OCI-LY7 (cell line): Measurements from ENCODE around the gene CBX8.

ENCODE experiments used
- EZH2phosphoT487 ChIP-seq: fragments of 200-600 bp; sonication (generic); IDR thresholded peaks from 2 replicates; pipeline ENCODE4 v1.6.1; 2018; ENCODE audit warnings: low read depth, borderline replicate concordance, mild to moderate bottlenecking, mixed run types, antibody characterized with exemption, low read length, moderate library complexity, mixed read lengths
- TF ChIP-seq, protein P1 (sequence below): fragments of 200-600 bp; sonication (generic); conservative IDR thresholded peaks from 2 replicates; pipeline ENCODE4 v1.5.1; 2014; ENCODE audit warnings: mild to moderate bottlenecking, antibody characterized with exemption, low read length, moderate library complexity, mixed read lengths

- TF ChIP-seq, protein P1, sequence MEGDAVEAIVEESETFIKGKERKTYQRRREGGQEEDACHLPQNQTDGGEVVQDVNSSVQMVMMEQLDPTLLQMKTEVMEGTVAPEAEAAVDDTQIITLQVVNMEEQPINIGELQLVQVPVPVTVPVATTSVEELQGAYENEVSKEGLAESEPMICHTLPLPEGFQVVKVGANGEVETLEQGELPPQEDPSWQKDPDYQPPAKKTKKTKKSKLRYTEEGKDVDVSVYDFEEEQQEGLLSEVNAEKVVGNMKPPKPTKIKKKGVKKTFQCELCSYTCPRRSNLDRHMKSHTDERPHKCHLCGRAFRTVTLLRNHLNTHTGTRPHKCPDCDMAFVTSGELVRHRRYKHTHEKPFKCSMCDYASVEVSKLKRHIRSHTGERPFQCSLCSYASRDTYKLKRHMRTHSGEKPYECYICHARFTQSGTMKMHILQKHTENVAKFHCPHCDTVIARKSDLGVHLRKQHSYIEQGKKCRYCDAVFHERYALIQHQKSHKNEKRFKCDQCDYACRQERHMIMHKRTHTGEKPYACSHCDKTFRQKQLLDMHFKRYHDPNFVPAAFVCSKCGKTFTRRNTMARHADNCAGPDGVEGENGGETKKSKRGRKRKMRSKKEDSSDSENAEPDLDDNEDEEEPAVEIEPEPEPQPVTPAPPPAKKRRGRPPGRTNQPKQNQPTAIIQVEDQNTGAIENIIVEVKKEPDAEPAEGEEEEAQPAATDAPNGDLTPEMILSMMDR: no peak
- TF ChIP-seq EZH2phosphoT487: no peak
These were observed 16.6 kb upstream of the CBX8 start for GRCh38 chr17:79813297-79814126.
